SK-N-MC (cell line): ENCODE measurements around the gene PCID2.
"Not testable (repeated sequence)": the region's sequence is repeated elsewhere in the genome, so short reads cannot be mapped to it uniquely, and the experiment has no call there.

ENCODE experiments used
- EZH2 ChIP-seq: fragments of 200-600 bp; sonication (generic); IDR thresholded peaks from one replicate; pipeline ENCODE4 v1.6.1; 2017; ENCODE audit warnings: antibody characterized with exemption
- POLR2AphosphoS5 ChIP-seq: IDR thresholded peaks from 2 replicates; pipeline ENCODE4 v1.6.1; 2012; ENCODE audit warnings: mild to moderate bottlenecking, low read depth, low read length, borderline replicate concordance

DNA sequence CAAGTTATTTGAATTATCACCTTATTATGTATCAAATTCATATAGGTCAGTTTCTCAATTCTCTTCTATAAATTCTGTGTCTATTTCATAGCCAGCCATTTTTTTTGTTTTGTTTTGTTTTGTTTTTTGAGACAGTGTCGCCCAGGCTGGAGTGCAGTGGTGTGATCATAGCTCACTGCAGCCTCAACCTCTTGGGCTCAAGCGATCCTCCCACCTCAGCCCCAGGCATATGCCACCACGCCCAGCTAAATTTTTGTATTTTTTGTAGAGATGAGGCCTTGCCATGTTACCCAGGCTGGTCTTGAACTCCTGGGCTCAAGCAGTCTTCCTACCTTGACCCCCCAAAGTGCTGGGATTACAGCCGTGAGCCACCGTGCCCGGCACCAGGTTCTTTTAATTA lies 49.4 kb upstream of the PCID2 start:
- not testable (repeated sequence) for TF ChIP-seq POLR2AphosphoS5, EZH2
